GM10248 (cell line): Measurements from ENCODE around the gene IL4R.

Experiments used
- CTCF ChIA-PET: fragments of 300-600 bp; sonication (Branson Sonifier 250); formaldehyde crosslinking; extraction: SDS; loops from one replicate; lab custom pipeline; 2021; ENCODE audit warnings: antibody characterized with exemption; lab: Yijun Ruan, JAX
- POLR2A ChIA-PET: fragments of 350-650 bp; sonication (Branson Sonifier 250); formaldehyde crosslinking; extraction: SDS; loops from one replicate; lab custom pipeline; 2020; ENCODE audit warnings: antibody characterized with exemption; lab: Yijun Ruan, JAX
- DNase-seq: peaks from one replicate; pipeline ENCODE4 v3.0.0; 2012; ENCODE audit errors: extremely low spot score
- CTCF ChIP-seq: IDR thresholded peaks from 2 replicates; pipeline ENCODE4 v1.5.1; 2012; ENCODE audit warnings: mild to moderate bottlenecking, low read depth; ENCODE audit errors: extremely low read depth, missing control alignments, control extremely low read depth

IL4R gene

GRCh38 chr16:27344721-27345120 is 30.9 kb downstream of the IL4R start:
- DNase-seq: no peak
- ChIA-PET CTCF (interaction anchor here (1.0 kb wide), 1 partner anchor 165 kb away, joined by 3 read pairs; no protein-coding TSS in a partner anchor), POLR2A (no interaction called here)
- TF ChIP-seq CTCF: no peak

- POLR2A ChIA-PET: no interaction called here
- TF ChIP-seq CTCF: no peak
- CTCF ChIA-PET: interaction anchor here (0.7 to 1.0 kb wide), 2 partner anchors 23 to 165 kb away, joined by 3 read pairs; no protein-coding TSS in a partner anchor
- DNase-seq: no peak
Measured at GRCh38 chr16:27345201-27345600, 31.4 kb downstream of the IL4R start.

GRCh38 chr16:27346819-27347218 is 33.0 kb downstream of the IL4R start:
- POLR2A ChIA-PET: interaction anchor here (1.3 kb wide), 1 partner anchor 21 kb away, joined by 3 read pairs; no protein-coding TSS in a partner anchor
- no peak for TF ChIP-seq CTCF
- DNase-seq: no peak
- CTCF ChIA-PET: interaction anchor here (1.2 to 1.5 kb wide), 4 partner anchors 9 to 167 kb away, joined by 3 to 6 read pairs (median 4); no protein-coding TSS in a partner anchor

GRCh38 chr16:27347930-27348685 is 34.3 kb downstream of the IL4R start:
- CTCF ChIA-PET: interaction anchor here (1.2 to 1.5 kb wide), 4 partner anchors 17 to 168 kb away, joined by 3 to 4 read pairs (median 4); no protein-coding TSS in a partner anchor
- TF ChIP-seq CTCF: no peak
- no peak for DNase-seq
- POLR2A ChIA-PET: no interaction called here

GRCh38 chr16:27349276-27349675 is 35.5 kb downstream of the IL4R start:
- no peak for TF ChIP-seq CTCF
- POLR2A ChIA-PET: no interaction called here
- DNase-seq: no peak
- CTCF ChIA-PET: interaction anchor here (1.4 to 1.8 kb wide), 2 partner anchors 18 to 114 kb away, joined by 4 to 6 read pairs; no protein-coding TSS in a partner anchor

GRCh38 chr16:27350006-27350405 is 36.2 kb downstream of the IL4R start:
- CTCF ChIA-PET: interaction anchor here (1.3 to 1.8 kb wide), 3 partner anchors 13 to 25 kb away, joined by 3 to 6 read pairs (median 6); no protein-coding TSS in a partner anchor
- POLR2A ChIA-PET: no interaction called here
- no peak for DNase-seq
- no peak for TF ChIP-seq CTCF
